ENCODE measurements around the gene ADAMTS17.

Gene ADAMTS17

DNA sequence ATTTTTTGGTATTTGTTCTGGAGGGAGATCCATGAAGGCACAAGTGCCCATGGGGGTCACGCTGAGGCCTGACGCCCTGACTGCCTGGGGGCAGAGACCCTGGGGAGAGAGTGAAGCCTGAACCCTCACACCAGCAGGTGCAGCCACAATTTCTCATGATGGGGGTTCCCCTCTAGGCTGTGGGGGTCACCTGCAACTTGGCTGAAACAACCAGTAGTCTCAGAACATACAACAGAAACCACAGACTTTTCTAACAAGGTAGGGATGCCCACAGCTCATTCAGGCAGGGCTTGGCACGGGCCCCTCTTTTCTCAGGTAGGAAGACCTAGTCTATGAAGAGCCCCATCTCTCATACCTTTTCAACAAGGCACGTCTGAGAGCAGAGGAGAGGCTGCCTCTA is 245.1 kb downstream of the ADAMTS17 start:
- H3K9me3 ChIP-seq (ENCODE audit: severe bottlenecking): peaks cover 3% of the 10 kb centered on the region
- no peaks in the 10 kb centered on the region for H3K36me3 ChIP-seq
- TF ChIP-seq, protein P1, sequence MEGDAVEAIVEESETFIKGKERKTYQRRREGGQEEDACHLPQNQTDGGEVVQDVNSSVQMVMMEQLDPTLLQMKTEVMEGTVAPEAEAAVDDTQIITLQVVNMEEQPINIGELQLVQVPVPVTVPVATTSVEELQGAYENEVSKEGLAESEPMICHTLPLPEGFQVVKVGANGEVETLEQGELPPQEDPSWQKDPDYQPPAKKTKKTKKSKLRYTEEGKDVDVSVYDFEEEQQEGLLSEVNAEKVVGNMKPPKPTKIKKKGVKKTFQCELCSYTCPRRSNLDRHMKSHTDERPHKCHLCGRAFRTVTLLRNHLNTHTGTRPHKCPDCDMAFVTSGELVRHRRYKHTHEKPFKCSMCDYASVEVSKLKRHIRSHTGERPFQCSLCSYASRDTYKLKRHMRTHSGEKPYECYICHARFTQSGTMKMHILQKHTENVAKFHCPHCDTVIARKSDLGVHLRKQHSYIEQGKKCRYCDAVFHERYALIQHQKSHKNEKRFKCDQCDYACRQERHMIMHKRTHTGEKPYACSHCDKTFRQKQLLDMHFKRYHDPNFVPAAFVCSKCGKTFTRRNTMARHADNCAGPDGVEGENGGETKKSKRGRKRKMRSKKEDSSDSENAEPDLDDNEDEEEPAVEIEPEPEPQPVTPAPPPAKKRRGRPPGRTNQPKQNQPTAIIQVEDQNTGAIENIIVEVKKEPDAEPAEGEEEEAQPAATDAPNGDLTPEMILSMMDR (IDR thresholded peaks at IDR 0.05; ENCODE audit: low read depth, low read length): no peak
- H3K4me3 ChIP-seq (ENCODE audit: low read depth, low read length): no peak overlapping the region
- H3K27ac ChIP-seq: no peak overlapping the region
- DNase-seq: no peak
- peaks cover 14% of the 10 kb centered on the region for H3K27me3 ChIP-seq (ENCODE audit: insufficient read depth, low read depth, severe bottlenecking)

DNA sequence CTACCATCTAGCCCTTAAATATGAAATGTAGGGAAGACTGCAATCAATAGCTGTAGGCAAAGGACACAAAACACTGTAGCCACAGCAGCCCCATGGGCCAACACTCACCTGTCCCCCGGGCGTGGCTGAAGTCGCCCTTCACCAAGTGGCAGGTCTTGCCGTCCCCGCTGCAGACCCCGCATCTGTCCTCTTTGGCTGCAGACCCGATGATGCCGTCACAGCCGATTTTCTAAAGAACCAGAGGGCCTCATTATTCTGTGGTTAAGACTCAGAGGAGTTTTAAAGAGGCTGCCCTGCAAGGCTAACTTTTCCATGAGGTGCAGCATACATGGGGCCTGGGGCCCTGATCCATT is 245.6 kb downstream of the ADAMTS17 start:
- peaks cover 14% of the 10 kb centered on the region for H3K27me3 ChIP-seq (ENCODE audit: insufficient read depth, low read depth, severe bottlenecking)
- peaks cover 3% of the 10 kb centered on the region for H3K9me3 ChIP-seq (ENCODE audit: severe bottlenecking)
- DNase-seq: no peak
- no peak overlapping the region for H3K27ac ChIP-seq
- TF ChIP-seq, protein P1 (IDR thresholded peaks at IDR 0.05; ENCODE audit: low read depth, low read length): no peak
- H3K4me3 ChIP-seq (ENCODE audit: low read depth, low read length): no peak overlapping the region
- no peaks in the 10 kb centered on the region for H3K36me3 ChIP-seq

DNA sequence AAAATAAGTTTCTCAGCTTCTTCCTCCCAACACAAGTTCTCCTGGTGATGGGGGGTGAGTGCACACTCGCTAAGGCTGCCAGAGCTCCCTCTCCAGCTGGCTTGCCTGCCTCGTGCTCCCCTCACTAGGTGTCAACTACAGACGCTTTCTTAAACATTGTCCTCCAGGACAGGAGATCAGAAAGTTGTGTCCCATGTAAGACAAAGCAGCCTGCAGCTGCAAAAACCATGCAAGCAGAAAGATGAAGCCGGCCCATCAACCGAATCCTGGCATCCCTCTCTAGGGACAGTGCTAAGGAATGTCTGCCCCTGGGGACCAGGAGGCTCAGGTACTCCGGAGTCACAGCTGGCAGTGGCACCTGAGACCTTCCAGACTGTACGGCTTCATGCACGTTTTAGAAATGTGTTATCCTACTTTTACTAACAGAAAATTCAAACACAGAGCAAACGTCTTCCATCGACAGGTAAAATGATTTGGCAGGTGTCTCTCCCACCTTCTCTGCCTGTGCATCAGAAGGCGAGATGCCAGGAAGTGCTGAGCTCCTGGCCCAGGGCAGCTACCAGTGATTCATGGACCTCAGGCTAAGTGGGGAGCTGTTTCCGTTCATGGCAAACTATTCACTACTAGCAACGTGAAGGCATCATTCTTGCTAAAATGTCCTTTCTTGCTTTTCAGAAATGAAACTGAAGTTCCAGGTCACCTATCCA is 246.1 kb downstream of the ADAMTS17 start:
- no peaks in the 10 kb centered on the region for H3K36me3 ChIP-seq
- DNase-seq: no peak
- TF ChIP-seq, protein P1 (IDR thresholded peaks at IDR 0.05; ENCODE audit: low read depth, low read length): no peak

DNA sequence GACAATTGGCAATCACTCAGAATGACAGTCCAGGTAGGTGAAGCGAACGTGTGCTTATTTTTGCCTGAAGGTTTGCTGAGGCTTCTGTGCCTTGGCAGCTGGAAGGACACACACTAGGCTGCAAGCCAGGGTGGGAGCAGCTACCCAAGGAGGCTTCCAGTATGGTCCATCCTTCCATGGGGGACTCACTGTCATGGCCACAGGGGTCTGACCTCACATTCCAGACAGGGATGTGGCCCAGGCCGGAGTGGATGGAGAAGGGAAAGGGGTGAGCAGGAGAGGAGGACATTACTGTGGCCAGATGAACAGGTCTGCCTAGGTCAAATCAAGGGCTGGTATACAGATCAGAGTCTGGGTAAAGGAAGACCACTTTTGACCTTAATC is 247.7 kb downstream of the ADAMTS17 start:
- no peak for DNase-seq
- Histone ChIP-seq H3K27me3 (ENCODE audit: insufficient read depth, low read depth, severe bottlenecking) (peaks cover 5% of the 10 kb centered on the region), H3K36me3 (no peaks in the 10 kb centered on the region), H3K9me3 (ENCODE audit: severe bottlenecking) (no peaks in the 10 kb centered on the region), H3K4me3 (ENCODE audit: low read depth, low read length) (no peak overlapping the region), H3K27ac (no peak overlapping the region)
- TF ChIP-seq, protein P1 (IDR thresholded peaks at IDR 0.05; ENCODE audit: low read depth, low read length): no peak

More for the DNA sequence above, 246.1 kb downstream of the ADAMTS17 start:
- H3K4me3 ChIP-seq (ENCODE audit: low read depth, low read length): no peak overlapping the region
- peaks cover 3% of the 10 kb centered on the region for H3K9me3 ChIP-seq (ENCODE audit: severe bottlenecking)
- peaks cover 11% of the 10 kb centered on the region for H3K27me3 ChIP-seq (ENCODE audit: insufficient read depth, low read depth, severe bottlenecking)
- no peak overlapping the region for H3K27ac ChIP-seq

DNA sequence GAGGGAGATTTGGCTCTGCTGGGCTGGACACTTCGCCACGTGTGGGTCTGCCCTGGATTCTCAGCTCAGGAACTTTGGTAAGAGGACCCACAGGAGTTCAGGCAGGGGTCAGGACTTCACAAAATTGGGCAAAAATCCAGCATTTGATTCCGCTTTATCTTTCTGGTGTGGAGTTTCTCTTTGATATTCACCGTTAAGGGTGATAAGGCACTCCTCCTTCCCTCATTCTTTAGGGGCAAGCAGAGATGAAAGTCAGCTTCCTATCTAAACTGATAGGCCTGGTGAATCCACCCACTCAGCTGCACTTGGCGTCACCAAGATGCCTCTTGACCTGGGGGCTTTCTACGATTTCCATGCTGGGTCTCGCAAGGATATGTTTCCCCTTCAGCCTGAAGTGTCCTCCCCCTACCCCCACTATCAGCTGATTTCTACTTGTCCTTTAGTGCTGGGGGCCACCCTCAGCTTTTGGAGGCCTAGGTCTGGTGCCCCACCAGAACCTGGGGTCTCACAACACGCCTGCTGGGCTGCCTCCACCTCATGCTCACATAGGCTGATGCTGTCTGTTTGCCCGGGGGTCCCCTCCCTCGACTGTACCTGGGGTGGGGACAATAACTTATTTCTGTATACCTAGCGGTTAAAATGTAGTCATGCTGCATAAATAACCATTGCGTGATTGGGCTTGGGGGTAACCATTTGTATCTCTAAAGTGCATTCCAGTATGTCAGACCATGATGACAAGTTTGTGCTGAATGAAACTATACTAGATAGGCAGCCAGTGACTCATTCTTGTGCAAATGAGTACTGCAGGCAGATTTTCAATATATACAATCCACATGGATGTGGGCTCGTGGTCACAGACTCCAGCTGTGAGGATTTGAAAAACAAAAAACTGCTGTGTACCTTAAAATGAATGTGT is 248.3 kb downstream of the ADAMTS17 start:
- no peak overlapping the region for H3K4me3 ChIP-seq (ENCODE audit: low read depth, low read length)
- DNase-seq: no peak
- H3K9me3 ChIP-seq (ENCODE audit: severe bottlenecking): no peaks in the 10 kb centered on the region
- H3K27me3 ChIP-seq (ENCODE audit: insufficient read depth, low read depth, severe bottlenecking): peaks cover 4% of the 10 kb centered on the region
- H3K36me3 ChIP-seq: no peaks in the 10 kb centered on the region
- no peak overlapping the region for H3K27ac ChIP-seq
- TF ChIP-seq, protein P1 (IDR thresholded peaks at IDR 0.05; ENCODE audit: low read depth, low read length): no peak
